OCI-LY1 (cell line): ENCODE results near the gene ST6GALNAC3.

Source experiments
- EZH2 ChIP-seq: fragments of 200-600 bp; sonication (generic), shearing (Covaris generic); IDR thresholded peaks from 2 replicates; pipeline ENCODE4 v1.8.0; 2017; ENCODE audit warnings: borderline replicate concordance, mixed run types, mild to moderate bottlenecking, antibody characterized with exemption, low read length, moderate library complexity, mixed read lengths
- TF ChIP-seq, protein P1 (sequence below): fragments of 200-600 bp; sonication (generic), shearing (Covaris generic); IDR thresholded peaks from 2 replicates; pipeline ENCODE4 v1.5.1; 2017; ENCODE audit warnings: mild to moderate bottlenecking, antibody characterized with exemption, low read length, moderate library complexity, mixed read lengths

- TF ChIP-seq, protein P1, sequence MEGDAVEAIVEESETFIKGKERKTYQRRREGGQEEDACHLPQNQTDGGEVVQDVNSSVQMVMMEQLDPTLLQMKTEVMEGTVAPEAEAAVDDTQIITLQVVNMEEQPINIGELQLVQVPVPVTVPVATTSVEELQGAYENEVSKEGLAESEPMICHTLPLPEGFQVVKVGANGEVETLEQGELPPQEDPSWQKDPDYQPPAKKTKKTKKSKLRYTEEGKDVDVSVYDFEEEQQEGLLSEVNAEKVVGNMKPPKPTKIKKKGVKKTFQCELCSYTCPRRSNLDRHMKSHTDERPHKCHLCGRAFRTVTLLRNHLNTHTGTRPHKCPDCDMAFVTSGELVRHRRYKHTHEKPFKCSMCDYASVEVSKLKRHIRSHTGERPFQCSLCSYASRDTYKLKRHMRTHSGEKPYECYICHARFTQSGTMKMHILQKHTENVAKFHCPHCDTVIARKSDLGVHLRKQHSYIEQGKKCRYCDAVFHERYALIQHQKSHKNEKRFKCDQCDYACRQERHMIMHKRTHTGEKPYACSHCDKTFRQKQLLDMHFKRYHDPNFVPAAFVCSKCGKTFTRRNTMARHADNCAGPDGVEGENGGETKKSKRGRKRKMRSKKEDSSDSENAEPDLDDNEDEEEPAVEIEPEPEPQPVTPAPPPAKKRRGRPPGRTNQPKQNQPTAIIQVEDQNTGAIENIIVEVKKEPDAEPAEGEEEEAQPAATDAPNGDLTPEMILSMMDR, result no peak
- no peak for TF ChIP-seq EZH2
Observed at GRCh38 chr1:76661531-76661930, 587.0 kb downstream of the ST6GALNAC3 start.
